Putamen (tissue), 1 donor: ENCODE measurements around the gene SOX30.

Experiments
- DNase-seq: peaks from one replicate; pipeline ENCODE4 v3.0.0-alpha.2; 2016; ENCODE audit warnings: low spot score

Gene SOX30

GRCh38 chr5:157659868-157660660 lies 7.8 kb upstream of the SOX30 start:
- DNase-seq, result no peak

GRCh38 chr5:157658893-157659292 lies 6.7 kb upstream of the SOX30 start:
- DNase-seq, result no peak

- no peak for DNase-seq
Observed at GRCh38 chr5:157657516-157657915, 5.3 kb upstream of the SOX30 start.

DNA sequence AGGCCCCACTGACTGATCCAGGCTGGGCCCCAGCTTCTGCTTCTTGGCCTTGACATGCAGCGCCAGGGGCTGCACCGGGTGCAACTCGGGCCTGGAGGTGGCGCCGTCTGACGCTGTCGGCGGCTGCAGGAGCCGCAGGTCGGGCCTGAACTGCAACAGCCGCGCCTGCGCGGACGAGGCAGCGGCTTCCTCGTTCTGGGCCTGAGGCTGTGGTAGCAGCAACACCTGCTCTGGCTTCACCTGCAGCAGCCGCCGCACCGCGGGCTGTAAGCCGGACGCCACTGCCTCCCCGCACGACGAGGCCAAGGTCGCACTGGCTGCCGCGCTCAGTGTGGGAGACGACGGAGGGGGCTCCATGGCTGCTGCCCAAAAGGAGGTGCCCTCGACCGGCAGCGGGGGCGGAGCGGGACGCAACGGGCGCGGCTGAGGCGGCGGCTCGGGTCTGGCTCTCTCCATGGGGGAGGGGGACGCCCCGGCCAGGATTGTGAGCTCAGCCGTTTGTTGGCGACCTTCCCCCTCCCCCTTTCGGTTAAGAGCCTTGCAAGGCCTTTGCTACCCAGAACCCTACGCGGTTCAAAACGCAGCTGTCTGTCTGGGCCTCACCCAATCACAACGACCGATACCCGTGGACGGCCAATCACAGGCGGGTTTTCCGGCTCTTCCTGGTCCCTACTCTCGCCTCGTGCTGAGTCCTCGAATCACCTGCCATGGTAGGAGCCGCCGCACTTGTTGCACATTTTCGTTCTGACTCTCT lies 438 bp downstream of the SOX30 start:
- DNase-seq, result peak; percentile 18

DNA sequence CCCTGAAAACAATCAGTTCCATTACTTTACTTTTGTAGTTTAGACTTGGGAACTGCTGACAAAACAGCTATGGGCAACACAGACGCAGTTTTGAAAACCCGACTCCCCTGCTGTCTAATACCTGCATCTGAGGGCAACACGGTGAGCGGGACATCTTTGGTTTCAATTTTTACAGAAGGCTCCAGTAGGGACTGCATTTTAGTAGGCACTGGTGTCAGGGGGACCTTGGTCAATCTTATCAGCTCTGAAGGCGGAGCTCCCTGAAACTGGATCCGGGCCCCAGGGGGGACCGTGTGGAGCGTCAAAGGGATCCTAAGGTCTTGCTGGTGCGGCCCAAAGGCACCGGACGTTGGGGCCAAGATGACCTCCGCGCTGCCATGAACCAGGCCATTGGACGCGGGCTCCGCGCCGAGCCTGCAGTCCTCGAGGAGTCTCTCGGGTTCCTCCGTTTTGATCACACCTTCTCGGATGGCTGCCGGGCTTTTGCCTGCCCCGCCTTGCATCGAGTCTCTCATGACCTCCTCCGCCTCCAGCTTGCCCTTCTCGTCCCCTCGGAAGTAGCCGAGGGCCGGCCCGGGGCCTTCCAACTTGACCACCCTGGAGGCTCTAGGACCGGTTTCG lies 1.1 kb downstream of the SOX30 start:
- no peak for DNase-seq

DNA sequence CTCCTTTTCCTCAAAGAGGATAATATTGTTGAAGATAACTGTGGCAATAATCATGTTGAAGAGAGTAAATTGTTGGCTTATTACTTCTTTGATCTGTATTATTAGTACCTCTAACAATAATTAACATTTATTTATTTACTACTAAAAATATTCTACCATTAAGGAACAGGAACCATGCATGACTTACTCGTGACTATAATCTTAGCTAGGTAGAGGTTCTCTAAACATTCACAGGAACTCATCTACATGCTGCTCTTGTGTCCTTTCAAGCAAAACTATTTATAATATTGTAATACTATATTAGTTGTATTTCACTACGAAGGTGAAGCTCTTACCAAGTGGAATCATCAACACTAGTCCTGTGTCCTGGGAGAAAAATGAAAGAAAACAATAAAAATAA lies 3.1 kb downstream of the SOX30 start:
- no peak for DNase-seq

GRCh38 chr5:157648275-157648990 lies 3.8 kb downstream of the SOX30 start:
- DNase-seq, result no peak

DNA sequence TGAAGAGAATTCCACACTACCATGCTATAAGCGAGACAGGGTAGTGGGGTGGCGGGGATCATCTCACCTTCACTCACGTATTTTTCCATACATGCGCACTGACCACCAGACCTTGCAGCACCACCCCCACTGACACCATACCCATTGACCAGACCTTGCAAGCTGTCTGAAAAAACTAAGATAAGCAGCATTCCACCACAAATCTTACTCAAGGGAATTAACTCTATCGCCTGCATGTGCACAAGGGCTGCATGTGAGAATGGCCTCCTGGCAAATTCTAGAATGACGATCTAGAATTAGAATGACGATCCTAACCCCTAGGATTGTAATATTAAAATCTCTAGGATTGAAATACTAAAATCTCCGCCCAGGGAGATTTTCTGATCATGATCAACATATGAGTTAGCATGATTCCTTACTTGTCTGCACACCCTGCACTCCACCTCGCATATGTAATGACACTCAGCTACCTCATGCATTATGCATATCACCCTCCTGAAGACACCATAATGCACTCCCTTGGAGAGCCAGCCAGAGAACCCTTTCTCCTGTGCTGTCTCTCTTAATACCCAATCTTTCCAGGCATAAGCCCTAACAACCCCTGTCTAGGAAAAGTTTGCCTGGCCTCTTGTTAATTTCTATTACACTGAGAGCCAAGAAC lies 11.7 kb downstream of the SOX30 start:
- no peak for DNase-seq

GRCh38 chr5:157630341-157630740 lies 21.9 kb downstream of the SOX30 start:
- no peak for DNase-seq

- no peak for DNase-seq
Observed at GRCh38 chr5:157626831-157627230, 25.4 kb downstream of the SOX30 start.

DNA sequence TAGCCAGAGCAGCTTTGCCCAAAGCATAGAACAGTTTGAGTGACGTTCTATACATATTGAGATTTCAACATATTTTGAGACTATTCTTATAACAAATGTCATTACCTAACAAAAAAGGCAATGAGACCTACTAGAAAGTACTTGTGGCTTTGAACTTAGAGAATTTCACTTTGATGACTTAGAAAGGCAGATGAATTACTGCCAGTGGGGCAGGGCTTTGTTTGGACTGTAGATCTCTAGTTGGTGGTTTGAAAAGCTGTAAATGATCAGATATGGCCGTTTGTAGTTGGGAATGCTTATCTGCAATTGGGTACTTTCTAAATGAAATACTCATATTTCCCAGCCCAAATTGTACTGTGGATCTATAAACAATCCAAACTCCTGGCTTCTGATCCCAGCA lies 28.1 kb downstream of the SOX30 start:
- DNase-seq, result no peak

GRCh38 chr5:157620776-157621175 lies 31.5 kb downstream of the SOX30 start:
- DNase-seq, result no peak

DNA sequence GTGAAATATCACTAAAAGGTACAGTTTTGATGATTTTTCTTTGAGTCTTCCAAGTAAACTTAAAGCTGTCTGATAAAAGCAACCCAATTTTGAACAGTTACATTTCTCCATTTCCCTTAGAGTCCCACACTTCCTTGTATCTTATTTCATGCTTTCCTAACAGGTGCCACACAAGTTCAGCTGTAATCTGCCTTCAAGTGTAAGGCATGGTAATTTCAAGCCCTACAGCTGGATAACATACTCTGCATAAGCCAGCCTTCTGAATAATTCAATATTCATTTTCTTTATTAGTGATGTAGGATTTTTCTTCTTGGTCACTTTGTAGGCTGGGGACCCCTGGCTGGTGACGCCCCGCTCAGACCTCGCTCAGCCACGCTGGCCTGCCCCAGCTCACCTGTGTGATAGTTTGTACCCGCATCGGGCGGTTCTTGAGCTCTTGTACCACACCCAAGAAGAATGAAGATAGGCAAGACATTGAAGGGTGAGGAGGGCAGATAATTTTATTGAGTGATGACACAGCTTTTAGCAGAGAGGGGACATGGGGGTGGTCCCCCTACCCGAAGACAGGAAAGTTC lies 34.0 kb downstream of the SOX30 start:
- no peak for DNase-seq

- no peak for DNase-seq
Observed at GRCh38 chr5:157616785-157617184, 35.5 kb downstream of the SOX30 start.

- DNase-seq, result no peak
Observed at GRCh38 chr5:157613385-157614245, 38.6 kb downstream of the SOX30 start.

DNA sequence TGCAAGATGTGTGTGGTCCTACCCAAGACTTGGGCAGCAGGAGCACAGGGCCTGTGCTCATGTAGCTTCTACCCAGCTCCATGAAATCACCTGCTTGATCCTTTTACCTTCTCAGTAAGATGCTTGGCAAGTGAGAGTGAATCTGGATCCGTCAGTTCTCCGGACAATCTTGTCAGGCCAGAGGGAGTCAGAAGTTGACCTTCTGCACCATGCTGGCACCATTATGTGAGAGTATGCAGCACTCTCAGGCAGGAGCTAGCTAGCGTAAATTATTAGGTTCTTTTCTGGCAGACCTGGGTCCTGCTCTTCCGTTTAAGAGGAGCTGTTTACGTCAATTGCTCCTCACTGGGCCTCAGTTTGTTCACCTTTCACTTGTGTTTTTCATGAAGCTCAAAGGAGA lies 39.7 kb downstream of the SOX30 start:
- no peak for DNase-seq

- no peak for DNase-seq
Observed at GRCh38 chr5:157611571-157612476, 40.4 kb downstream of the SOX30 start.

GRCh38 chr5:157610990-157611389 lies 41.2 kb downstream of the SOX30 start:
- DNase-seq, result no peak

DNA sequence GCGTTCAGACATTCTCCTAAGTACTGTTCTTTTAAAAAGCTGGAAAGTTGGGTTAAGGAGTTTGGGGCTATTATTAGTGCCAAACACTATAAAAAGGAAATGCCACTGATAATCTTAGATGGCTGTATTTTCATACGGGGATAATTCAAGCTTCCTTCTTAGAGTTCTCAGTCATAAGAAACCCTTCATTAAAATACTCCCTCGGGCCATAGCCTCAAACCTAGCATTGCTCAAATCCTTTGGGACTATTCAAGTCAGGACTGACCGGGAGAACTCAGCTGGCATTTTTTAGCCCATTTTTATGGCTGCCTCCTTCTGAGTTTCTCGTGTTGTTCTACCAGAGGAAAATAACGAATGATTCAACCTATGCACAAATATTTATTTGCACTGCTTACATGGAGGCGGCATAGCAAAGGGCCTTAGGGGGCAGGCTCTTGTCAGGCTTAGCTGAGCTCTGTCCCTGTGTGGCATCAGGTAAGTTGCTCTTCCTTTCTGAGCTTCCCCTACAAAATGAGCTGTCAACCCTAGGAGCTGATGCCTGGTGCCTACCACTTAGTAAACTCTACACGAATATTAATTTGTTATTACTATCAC lies 43.2 kb downstream of the SOX30 start:
- no peak for DNase-seq
